Measurements from ENCODE around the gene GPR160. TPM values are rescaled to one million over a fixed set of nuclear protein-coding genes. Genes with fewer than 3 reads are reported as not detected.

Gene GPR160
- total RNA-seq, 1 donor from 2014 or later, result 7.3 TPM

DNA sequence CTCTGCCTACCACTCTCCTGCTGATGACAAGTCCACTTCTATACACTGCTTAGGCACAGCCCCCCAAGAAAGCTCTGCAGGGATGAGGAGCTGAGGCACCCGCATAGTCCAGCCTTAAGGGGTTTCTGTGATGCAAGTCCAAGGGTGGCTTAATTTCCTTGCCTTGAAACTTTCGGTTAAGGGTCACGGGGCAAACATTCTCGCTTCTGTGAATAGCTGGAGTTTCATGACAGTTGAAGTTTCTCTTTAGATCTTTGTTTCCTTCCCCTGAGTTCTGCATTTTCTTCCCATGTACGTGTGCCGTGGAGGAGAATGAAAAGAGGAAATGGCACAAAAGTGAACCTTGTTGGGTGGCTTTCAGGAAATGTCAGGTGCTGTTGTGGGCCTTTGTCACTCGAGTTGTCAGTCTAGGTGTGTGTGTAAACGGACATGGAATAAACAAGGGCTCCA, 7.0 kb downstream of the GPR160 start:
- H3K27me3 ChIP-seq, result no peaks in the 10 kb centered on the region
- TF ChIP-seq, protein P1, sequence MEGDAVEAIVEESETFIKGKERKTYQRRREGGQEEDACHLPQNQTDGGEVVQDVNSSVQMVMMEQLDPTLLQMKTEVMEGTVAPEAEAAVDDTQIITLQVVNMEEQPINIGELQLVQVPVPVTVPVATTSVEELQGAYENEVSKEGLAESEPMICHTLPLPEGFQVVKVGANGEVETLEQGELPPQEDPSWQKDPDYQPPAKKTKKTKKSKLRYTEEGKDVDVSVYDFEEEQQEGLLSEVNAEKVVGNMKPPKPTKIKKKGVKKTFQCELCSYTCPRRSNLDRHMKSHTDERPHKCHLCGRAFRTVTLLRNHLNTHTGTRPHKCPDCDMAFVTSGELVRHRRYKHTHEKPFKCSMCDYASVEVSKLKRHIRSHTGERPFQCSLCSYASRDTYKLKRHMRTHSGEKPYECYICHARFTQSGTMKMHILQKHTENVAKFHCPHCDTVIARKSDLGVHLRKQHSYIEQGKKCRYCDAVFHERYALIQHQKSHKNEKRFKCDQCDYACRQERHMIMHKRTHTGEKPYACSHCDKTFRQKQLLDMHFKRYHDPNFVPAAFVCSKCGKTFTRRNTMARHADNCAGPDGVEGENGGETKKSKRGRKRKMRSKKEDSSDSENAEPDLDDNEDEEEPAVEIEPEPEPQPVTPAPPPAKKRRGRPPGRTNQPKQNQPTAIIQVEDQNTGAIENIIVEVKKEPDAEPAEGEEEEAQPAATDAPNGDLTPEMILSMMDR (IDR thresholded peaks at IDR 0.05), result no peak
- no peaks in the 10 kb centered on the region for H3K9me3 ChIP-seq
- intact Hi-C loops (cut with DNase I), result no loop called here
- H3K4me1 ChIP-seq, result no peaks in the 10 kb centered on the region
- no peak overlapping the region for H3K4me3 ChIP-seq
- no peak overlapping the region for H3K27ac ChIP-seq
- no peaks in the 10 kb centered on the region for H3K36me3 ChIP-seq
- no peak for DNase-seq (ENCODE audit: low spot score in 2 of 2)

GRCh38 chr3:170046269-170047132, 8.7 kb downstream of the GPR160 start:
- Histone ChIP-seq H3K4me3 (no peak overlapping the region), H3K27me3 (no peaks in the 10 kb centered on the region), H3K9me3 (no peaks in the 10 kb centered on the region), H3K4me1 (no peaks in the 10 kb centered on the region), H3K27ac (no peak overlapping the region), H3K36me3 (no peaks in the 10 kb centered on the region)
- TF ChIP-seq, protein P1 (IDR thresholded peaks at IDR 0.05), result no peak
- intact Hi-C loops (cut with DNase I), result no loop called here
- no peak for DNase-seq (ENCODE audit: low spot score in 2 of 2)

GRCh38 chr3:170047133-170047404, 9.3 kb downstream of the GPR160 start:
- no peaks in the 10 kb centered on the region for H3K9me3 ChIP-seq
- H3K27ac ChIP-seq, result no peak overlapping the region
- H3K4me1 ChIP-seq, result no peaks in the 10 kb centered on the region
- no peaks in the 10 kb centered on the region for H3K36me3 ChIP-seq
- H3K27me3 ChIP-seq, result no peaks in the 10 kb centered on the region
- intact Hi-C loops (cut with DNase I), result no loop called here
- H3K4me3 ChIP-seq, result no peak overlapping the region
- TF ChIP-seq, protein P1 (IDR thresholded peaks at IDR 0.05), result no peak
- no peak for DNase-seq (ENCODE audit: low spot score in 2 of 2)

DNA sequence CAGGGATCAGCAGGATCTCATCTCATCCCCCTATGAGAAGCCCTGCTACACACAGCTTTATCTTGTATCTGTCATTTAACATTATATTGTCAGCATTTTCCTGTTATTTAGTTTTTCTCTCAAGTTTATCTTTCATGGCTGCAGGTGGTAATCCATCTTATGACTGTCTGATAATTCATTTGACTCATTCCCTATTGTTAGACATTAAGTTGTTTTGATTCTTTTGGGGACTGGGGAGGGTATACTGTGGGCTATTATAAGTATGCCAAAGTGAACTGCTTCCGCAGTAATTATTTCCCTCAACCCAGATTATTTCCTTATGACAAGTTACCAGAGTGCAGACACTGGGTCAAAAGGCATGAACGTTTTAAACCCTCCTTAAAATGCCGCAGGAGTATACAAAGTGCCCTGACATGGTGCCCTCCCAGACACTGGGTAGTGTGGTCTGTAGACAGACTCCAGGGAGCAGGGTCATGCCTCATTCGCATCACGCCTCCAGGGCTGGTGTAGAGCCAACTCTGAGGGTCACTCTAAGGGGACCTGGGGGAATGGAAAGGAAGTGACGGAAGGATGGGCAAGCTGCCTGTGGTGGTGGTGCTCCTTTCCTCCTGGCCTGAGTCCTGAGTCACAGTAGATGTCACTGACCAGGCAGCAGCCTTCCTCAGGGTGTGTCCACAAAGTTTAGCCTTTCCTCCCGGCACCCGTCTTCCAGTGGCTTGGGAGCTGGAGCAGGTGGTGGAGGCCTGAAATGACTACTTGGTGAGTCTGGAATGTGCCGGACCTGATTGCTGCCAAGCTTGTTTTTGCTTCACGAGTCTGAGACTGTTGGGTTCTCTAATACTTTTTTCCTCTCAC, 11.6 kb downstream of the GPR160 start:
- no peak overlapping the region for H3K27ac ChIP-seq
- TF ChIP-seq, protein P1 (IDR thresholded peaks at IDR 0.05), result no peak
- no peak for DNase-seq (ENCODE audit: low spot score in 2 of 2)
- no peaks in the 10 kb centered on the region for H3K36me3 ChIP-seq
- H3K4me3 ChIP-seq, result no peak overlapping the region
- no peaks in the 10 kb centered on the region for H3K9me3 ChIP-seq
- H3K4me1 ChIP-seq, result no peaks in the 10 kb centered on the region
- no peaks in the 10 kb centered on the region for H3K27me3 ChIP-seq
- intact Hi-C loops (cut with DNase I), result no loop called here

DNA sequence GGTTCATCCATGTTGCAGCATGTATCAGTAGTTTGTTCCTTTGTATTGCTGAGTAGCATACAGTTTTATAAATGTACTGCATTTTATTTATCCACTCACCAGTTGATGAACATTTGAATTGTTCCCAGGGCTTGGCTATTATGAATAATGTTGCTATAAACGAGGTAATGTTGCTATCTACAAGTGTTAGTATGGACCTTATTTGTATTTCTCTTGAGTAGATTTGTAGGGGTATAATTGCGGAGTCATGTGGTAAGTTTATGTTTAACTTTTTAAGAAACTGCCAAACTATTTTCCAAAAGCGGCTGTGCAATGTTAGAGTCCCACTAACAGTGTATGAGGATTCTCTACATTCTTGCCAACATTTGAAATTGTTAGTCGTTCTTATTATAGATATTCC, 13.0 kb downstream of the GPR160 start:
- no peaks in the 10 kb centered on the region for H3K36me3 ChIP-seq
- H3K4me3 ChIP-seq, result no peak overlapping the region
- TF ChIP-seq, protein P1 (IDR thresholded peaks at IDR 0.05), result no peak
- no peak for DNase-seq (ENCODE audit: low spot score in 2 of 2)
- H3K27ac ChIP-seq, result no peak overlapping the region
- H3K9me3 ChIP-seq, result no peaks in the 10 kb centered on the region
- no peaks in the 10 kb centered on the region for H3K27me3 ChIP-seq
- intact Hi-C loops (cut with DNase I), result no loop called here
- no peaks in the 10 kb centered on the region for H3K4me1 ChIP-seq
